ENCODE data around the gene UXS1. TPM values are rescaled to one million over a fixed set of nuclear protein-coding genes. Genes with fewer than 3 reads are reported as not detected.

The UXS1 gene
- total RNA-seq, 2 donors from 2014 or later, result 33.9 to 39.9 TPM

DNA sequence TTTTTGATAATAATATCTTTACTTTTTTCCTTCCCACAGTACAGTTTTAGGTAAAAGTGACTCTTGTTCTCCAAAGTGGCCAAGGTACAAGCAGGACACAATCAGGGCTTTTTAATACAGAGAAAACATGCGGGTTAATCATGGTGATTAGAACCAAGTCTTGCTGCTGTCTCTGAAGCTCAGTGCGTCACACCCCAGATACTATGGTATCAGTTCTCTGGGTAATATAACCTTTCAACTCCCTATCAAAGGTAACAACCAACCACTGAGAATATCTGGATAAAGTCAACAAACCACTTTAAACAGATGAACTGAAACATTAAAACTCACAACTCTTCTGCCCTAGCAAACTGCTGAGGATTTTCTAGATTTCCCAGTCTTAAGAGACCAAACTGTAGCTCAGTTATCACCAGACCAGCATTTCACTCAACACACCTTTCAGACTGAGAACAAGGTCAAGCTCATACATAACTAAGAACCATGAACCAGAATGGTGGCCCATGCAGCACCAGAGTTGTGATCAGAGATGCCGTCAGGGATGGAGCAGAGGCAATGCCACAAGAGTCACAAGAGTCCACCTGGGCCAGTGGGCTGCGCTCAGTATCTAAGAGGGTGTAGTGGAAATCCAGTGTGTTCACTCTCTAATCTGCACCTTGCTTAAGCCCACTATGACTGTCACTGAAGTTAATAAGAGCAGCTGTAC lies 103.0 kb downstream of the UXS1 start:
- H3K27ac Mint-ChIP-seq, result peak overlapping the region; percentile 87

DNA sequence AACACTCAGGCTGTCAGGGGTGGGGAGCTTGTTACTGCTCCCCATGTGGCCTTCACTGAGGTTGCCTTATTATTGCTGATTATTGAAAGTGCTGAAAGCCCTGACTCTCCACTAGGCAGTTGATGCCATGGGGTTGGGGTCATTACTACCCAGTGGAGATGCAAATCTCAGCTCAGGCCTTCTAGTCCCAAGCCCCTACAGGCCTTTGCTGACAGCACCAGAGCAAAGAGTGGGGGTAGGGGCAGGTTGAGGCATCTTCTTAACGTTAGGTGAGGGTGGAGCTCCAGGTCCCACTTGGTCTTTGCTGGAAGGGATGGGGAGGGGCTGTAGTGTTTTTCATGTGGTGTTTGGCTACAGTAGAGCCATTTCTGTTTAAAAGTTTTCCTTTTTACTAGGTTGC lies 104.5 kb downstream of the UXS1 start:
- no peak for DNase-seq
- Mint-ChIP-seq H3K4me1 (ENCODE audit: low read depth) (peaks cover 76% of the 10 kb centered on the region), H3K9me3 (peaks cover 2 to 4% of the 10 kb centered on the region in 2 donors), H3K4me3 (no peak overlapping the region), H3K36me3 (ENCODE audit: insufficient read depth in 2 of 2) (peaks cover 5 to 19% of the 10 kb centered on the region in 2 donors), H3K27me3 (ENCODE audit: low read depth) (no peaks in the 10 kb centered on the region), H3K27ac (peak overlapping the region; percentile 89)
- ATAC-seq (replicated peaks in 1 of 2), result no peak

More for the DNA sequence above, 103.0 kb downstream of the UXS1 start:
- Mint-ChIP-seq H3K4me1 (ENCODE audit: low read depth) (peaks cover 78% of the 10 kb centered on the region), H3K9me3 (peaks cover 2 to 4% of the 10 kb centered on the region in 2 donors), H3K27me3 (ENCODE audit: low read depth) (no peaks in the 10 kb centered on the region), H3K4me3 (no peak overlapping the region), H3K36me3 (ENCODE audit: insufficient read depth in 2 of 2) (peaks cover 6 to 22% of the 10 kb centered on the region in 2 donors)
- DNase-seq (no peak), ATAC-seq (replicated peaks in 1 of 2) (no peak)

DNA sequence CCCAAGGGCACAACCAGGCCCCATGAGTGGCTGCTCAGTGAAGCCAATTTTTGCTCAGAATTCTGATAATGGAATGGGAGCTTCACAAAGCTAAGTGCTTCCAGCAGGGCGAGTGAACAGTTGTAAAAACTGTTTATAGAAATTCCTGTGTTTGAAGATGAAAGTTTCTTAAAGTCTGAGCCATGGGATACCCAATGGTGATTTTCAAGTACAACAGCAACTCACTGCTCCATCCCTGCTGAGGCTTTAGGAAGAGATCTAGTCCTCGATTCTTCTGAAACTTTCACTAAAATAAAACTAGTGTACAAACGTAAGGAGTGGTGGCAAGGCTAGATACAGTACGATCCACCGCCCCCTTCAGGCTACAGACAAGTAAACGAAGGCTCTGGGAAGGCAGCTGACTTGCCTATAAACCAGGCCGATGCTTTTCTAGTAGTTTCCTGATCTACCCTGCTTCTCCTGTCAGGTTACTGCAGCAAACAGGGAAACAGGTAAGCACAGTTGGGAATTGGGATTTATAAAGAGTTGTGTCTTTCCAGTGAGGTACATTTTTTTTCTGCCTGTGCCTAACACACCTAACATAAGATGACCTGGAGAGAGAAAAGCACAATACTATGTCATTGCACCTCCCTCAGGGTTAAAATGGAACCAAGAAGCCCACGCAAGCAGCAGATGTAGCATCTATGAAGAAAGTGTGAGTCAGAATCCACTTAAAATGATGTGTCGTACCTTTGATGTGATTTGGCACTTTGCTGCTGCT lies 108.7 kb downstream of the UXS1 start:
- H3K27me3 Mint-ChIP-seq (ENCODE audit: low read depth), result no peaks in the 10 kb centered on the region
- H3K9me3 Mint-ChIP-seq, result peaks cover 2 to 4% of the 10 kb centered on the region in 2 donors
- H3K4me3 Mint-ChIP-seq, result peak overlapping the region; percentile 71 to 83
- H3K36me3 Mint-ChIP-seq (ENCODE audit: insufficient read depth in 2 of 2), result peaks cover 5 to 8% of the 10 kb centered on the region in 2 donors
- H3K4me1 Mint-ChIP-seq (ENCODE audit: low read depth), result peaks cover 45% of the 10 kb centered on the region
- ATAC-seq (replicated peaks in 1 of 2), result peak; percentile 99
- peak; percentile 65 to 69 for DNase-seq
- H3K27ac Mint-ChIP-seq, result peak overlapping the region; percentile 74

DNA sequence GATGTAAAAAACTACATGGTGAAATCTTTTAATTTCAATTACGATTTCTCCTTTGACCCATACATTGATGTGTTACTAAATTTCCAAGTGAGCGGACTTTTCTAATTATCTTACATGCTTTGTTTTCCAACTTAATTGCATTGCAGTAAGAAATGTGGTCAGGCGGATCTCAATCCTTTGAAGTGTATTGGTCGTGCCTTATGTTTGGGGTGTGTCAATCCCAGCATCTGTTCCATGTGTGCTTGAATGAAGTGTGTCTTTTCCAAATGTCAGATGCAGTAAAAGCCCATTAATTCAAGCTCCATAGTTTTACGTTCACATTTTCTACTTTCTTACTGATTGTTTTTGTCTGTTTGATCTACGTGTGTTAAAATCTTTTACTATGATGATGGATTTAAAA lies 113.1 kb downstream of the UXS1 start:
- no peak for ATAC-seq (replicated peaks in 1 of 2)
- Mint-ChIP-seq H3K4me3 (no peak overlapping the region), H3K36me3 (ENCODE audit: insufficient read depth in 2 of 2) (no peaks in the 10 kb centered on the region), H3K4me1 (ENCODE audit: low read depth) (peaks cover 34% of the 10 kb centered on the region), H3K27ac (peak overlapping the region; percentile 47), H3K27me3 (ENCODE audit: low read depth) (no peaks in the 10 kb centered on the region), H3K9me3 (no peaks in the 10 kb centered on the region)
- DNase-seq, result no peak

DNA sequence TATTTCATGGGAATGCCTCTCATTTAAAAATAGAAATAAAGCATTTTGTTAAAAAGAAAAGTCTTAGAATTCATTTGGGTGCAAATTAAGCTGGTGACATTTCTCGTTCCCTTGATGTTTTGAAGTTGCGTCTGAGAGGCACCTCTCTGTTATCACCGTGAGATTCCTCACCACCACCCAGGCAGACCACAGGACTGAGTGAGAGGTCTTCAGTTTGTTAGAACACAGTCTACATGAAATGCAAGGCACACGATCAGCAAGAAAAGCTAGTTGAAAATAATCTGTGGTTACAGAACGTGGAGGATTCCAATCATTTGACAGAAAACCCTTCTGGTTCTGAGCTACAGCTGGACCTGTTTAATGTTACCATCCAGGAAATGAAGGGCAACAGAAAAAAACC lies 116.0 kb downstream of the UXS1 start:
- no peaks in the 10 kb centered on the region for H3K36me3 Mint-ChIP-seq (ENCODE audit: insufficient read depth in 2 of 2)

DNA sequence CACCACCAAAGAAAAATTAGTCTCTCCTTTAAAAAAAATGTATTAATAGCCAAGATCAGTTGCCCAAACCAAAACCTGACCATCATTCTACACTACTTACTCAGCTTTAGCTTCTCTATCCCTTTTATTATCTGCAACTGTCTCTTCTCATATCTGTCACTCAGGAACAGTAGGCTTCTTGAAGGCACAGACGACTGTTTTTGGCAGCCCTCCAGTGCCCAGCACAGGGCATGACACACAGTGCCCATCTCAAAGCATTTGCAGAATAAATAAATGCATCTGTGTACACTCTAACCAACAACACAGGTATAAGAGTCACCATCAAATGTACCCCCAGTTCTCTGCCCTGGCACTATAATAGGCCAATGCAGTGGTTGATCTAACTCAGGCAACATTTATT lies 117.2 kb downstream of the UXS1 start:
- Mint-ChIP-seq H3K4me1 (ENCODE audit: low read depth) (peaks cover 39% of the 10 kb centered on the region), H3K36me3 (ENCODE audit: insufficient read depth in 2 of 2) (no peaks in the 10 kb centered on the region), H3K27ac (no peak overlapping the region), H3K27me3 (ENCODE audit: low read depth) (no peaks in the 10 kb centered on the region), H3K9me3 (no peaks in the 10 kb centered on the region), H3K4me3 (no peak overlapping the region)
- no peak for DNase-seq
- ATAC-seq (replicated peaks in 1 of 2), result no peak

More for the DNA sequence above, 116.0 kb downstream of the UXS1 start:
- ATAC-seq (replicated peaks in 1 of 2) (peak; percentile 39 to 50), DNase-seq (no peak)
- H3K27me3 Mint-ChIP-seq (ENCODE audit: low read depth), result no peaks in the 10 kb centered on the region
- peaks cover 38% of the 10 kb centered on the region for H3K4me1 Mint-ChIP-seq (ENCODE audit: low read depth)
- no peaks in the 10 kb centered on the region for H3K9me3 Mint-ChIP-seq
- peak overlapping the region; percentile 29 to 69 for H3K4me3 Mint-ChIP-seq
- peak overlapping the region; percentile 17 for H3K27ac Mint-ChIP-seq

DNA sequence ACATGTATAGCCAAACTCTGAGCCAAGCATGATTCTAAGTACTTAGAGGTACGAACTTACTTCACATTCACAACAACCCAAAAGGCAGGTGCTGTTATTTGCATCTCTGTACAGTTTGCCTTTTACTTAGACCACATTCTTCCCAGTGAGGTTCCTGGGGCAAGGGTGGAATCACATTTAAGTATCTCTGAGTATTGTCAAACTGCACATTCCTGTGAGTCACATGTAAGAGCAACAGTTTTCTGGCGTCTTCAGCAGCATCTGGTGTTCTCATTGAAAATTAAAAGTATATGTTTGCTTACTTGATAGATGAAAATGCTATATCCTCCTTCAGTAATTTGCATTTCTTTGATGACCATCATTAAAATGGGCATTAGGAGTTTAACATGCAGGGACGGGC lies 119.1 kb downstream of the UXS1 start:
- Mint-ChIP-seq H3K27ac (no peak overlapping the region), H3K4me1 (ENCODE audit: low read depth) (peaks cover 31% of the 10 kb centered on the region), H3K27me3 (ENCODE audit: low read depth) (no peaks in the 10 kb centered on the region), H3K36me3 (ENCODE audit: insufficient read depth in 2 of 2) (no peaks in the 10 kb centered on the region), H3K4me3 (no peak overlapping the region), H3K9me3 (no peaks in the 10 kb centered on the region)
- ATAC-seq (replicated peaks in 1 of 2) (no peak), DNase-seq (no peak)

DNA sequence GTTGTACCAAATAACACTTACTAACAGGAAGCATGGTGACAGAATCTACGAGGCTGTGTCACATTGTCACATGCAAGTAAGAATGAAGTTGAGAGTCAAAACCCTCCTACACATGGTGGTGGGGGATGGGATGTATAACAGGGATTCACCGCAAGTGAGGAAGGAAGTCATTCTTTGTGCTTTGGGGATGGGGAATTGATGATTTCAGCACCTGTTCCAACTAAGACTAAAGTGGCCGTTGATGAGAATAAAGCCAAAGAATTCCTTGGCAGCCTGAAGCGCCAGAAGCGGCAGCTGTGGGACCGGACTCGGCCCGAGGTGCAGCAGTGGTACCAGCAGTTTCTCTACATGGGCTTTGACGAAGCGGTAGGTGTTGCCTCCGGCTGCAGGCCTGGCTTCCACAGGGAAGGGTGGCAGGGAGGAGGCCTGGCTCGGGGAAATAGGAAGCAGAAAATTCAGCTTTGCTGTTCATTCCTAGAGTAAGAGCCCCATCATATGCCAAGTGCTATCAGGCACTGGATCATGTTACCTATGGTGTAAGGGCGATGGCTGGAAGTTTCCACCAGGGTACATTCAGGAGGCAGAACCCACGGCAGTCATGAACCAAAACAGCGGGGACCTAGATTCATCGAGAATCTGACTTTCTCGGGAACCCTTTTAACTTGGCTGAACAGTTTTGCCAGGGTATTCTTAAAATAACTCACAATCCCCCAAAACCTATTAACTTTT lies 120.3 kb downstream of the UXS1 start:
- Mint-ChIP-seq H3K9me3 (no peaks in the 10 kb centered on the region), H3K4me3 (no peak overlapping the region), H3K4me1 (ENCODE audit: low read depth) (peaks cover 31% of the 10 kb centered on the region), H3K27me3 (ENCODE audit: low read depth) (no peaks in the 10 kb centered on the region), H3K36me3 (ENCODE audit: insufficient read depth in 2 of 2) (no peaks in the 10 kb centered on the region), H3K27ac (no peak overlapping the region)
- ATAC-seq (replicated peaks in 1 of 2), result peak in 1 of 2 donors; percentile 32
- no peak for DNase-seq

DNA sequence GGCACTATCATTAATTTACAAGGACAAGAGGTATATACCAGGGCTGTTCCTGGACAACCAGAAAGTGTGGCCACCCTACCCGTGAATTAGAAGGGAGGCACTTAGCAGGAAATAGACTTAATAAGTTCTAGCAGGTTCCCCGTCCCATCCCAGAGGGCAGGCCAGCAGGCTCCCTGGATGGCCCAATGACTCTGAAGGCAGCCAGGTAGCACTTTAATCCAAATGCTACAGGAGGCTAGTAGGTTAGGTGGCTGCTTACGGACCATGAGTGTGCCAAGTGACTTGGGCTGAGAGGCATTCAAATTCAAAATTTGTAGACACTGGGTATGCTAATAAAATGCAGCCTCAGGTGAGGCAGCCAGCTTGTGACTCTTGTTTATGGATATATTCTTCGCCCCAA lies 123.9 kb downstream of the UXS1 start:
- Mint-ChIP-seq H3K27me3 (ENCODE audit: low read depth) (peaks cover 13% of the 10 kb centered on the region), H3K4me1 (ENCODE audit: low read depth) (peaks cover 26% of the 10 kb centered on the region), H3K9me3 (no peaks in the 10 kb centered on the region), H3K36me3 (ENCODE audit: insufficient read depth in 2 of 2) (no peaks in the 10 kb centered on the region), H3K4me3 (no peak overlapping the region), H3K27ac (no peak overlapping the region)
- no peak for ATAC-seq (replicated peaks in 1 of 2)
- DNase-seq, result no peak

DNA sequence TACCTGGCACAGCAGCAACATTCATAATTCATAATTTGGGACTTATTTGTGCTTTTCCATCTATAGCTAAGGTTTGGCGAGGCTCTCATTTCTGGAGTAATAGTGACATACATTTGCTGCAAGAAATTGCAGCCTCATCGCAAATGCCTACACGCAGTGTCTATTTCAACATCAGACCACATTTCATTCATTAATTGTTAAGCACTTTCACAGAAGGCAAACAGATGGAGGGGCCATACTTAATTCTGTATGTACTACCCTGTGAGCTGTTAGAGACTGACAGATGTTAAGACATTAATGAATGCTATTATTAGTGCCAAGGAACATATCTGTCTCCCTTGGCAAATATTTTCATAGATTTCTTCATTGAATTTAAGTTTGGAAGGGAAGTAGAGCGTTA lies 125.7 kb downstream of the UXS1 start:
- Mint-ChIP-seq H3K4me3 (no peak overlapping the region), H3K9me3 (no peaks in the 10 kb centered on the region), H3K36me3 (ENCODE audit: insufficient read depth in 2 of 2) (no peaks in the 10 kb centered on the region), H3K27me3 (ENCODE audit: low read depth) (peaks cover 22% of the 10 kb centered on the region), H3K4me1 (ENCODE audit: low read depth) (peaks cover 15% of the 10 kb centered on the region), H3K27ac (no peak overlapping the region)
- DNase-seq (no peak), ATAC-seq (replicated peaks in 1 of 2) (no peak)

DNA sequence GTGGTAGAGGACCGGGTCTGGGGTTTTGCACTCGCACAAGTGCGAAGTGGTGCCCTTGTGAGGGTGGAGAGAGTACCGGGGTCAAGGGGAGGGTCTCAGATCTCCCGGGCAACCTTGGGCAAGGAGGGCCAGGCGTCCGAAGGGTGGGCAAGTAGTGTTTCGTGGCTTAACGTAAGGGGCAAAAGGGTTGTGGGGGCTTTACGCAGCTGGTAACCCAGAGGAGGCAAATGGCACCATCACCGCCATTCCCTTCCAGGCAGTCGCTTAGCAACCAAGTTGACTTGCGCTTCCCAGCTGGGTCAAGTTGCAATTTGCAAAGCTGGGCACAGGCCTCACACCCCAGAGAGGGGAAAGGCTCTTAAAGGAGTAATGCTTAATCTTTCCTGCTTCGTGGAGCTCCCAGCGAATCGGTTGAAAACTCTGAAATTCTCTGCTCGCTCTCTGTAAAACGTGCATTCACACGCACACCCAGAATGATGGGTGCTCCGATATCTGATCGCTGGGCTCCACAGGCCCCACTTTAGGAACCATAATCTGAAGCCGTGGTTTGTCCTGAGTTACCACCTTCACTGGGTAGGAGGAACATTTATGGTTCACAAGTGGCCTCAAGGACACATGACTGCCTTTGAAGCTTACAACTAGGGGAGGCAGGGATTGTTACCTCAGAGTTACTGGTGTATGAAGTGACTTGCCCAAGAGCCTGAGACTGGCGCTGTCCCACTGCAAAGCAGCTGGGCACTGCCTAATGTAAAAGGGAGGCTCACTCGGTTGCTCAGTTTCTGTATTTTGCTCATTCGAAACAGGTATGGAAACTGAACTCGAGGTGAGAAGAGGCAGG lies 127.9 kb downstream of the UXS1 start:
- no peaks in the 10 kb centered on the region for H3K36me3 Mint-ChIP-seq (ENCODE audit: insufficient read depth in 2 of 2)
- no peak for DNase-seq
- H3K27ac Mint-ChIP-seq, result no peak overlapping the region
- peak overlapping the region; percentile 53 to 73 for H3K4me3 Mint-ChIP-seq
- no peak for ATAC-seq (replicated peaks in 1 of 2)
- H3K27me3 Mint-ChIP-seq (ENCODE audit: low read depth), result peaks cover 22% of the 10 kb centered on the region
- H3K4me1 Mint-ChIP-seq (ENCODE audit: low read depth), result peaks cover 10% of the 10 kb centered on the region
- H3K9me3 Mint-ChIP-seq, result no peaks in the 10 kb centered on the region

DNA sequence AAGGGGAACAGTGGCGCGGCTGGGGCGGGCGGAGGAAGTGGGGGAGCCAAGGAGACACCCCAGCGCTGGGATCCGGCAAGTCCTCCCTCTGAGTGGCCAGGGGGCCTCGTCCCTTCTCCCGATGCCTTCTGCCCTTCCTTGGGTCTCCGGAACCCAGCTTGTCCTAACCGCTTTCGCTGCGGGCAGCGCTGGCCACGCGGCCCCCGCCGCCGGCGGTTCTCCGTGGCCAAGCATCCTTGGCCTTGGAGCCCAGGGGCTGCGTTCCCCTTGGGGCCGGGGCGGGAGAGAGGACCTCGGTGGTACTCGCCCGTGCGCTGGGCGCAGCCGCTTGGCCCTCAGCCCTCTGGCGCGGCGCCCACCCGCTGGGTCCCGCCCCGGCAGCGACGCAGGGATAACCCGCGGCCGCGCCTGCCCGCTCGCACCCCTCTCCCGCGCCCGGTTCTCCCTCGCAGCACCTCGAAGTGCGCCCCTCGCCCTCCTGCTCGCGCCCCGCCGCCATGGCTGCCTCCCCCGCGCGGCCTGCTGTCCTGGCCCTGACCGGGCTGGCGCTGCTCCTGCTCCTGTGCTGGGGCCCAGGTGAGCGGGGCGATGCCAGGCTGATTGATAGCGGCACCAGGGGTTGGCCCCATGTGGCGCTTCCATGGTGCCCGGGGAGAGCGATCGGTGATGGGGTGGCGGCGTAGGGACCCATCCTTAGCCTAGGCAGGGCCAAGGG lies 128.7 kb downstream of the UXS1 start:
- peaks cover 22% of the 10 kb centered on the region for H3K27me3 Mint-ChIP-seq (ENCODE audit: low read depth)
- H3K27ac Mint-ChIP-seq, result no peak overlapping the region
- H3K9me3 Mint-ChIP-seq, result no peaks in the 10 kb centered on the region
- DNase-seq (peak; percentile 28 to 31), ATAC-seq (replicated peaks in 1 of 2) (peak; percentile 70 to 72)
- no peaks in the 10 kb centered on the region for H3K36me3 Mint-ChIP-seq (ENCODE audit: insufficient read depth in 2 of 2)
- H3K4me3 Mint-ChIP-seq, result peak overlapping the region; percentile 53 to 73
- H3K4me1 Mint-ChIP-seq (ENCODE audit: low read depth), result peaks cover 10% of the 10 kb centered on the region
